B cell (primary cell): ENCODE data around the gene CD38. TPM values are rescaled to one million over a fixed set of nuclear protein-coding genes. Genes with fewer than 3 reads are reported as not detected.
"Not testable (repeated sequence)": the region's sequence is repeated elsewhere in the genome, so short reads cannot be mapped to it uniquely, and the experiment has no call there.

Experiments
- ATAC-seq: fragments of 200-7000 bp; cut with Tn5 transposase; one replicate; pipeline ENCODE4 v1.10.0; 2021; ENCODE audit warnings: low read depth, mild to moderate bottlenecking, moderate number of reproducible peaks, moderate library complexity
- CTCF ChIA-PET: fragments of 350-600 bp; sonication (Branson Sonifier 250); formaldehyde crosslinking; loops from one replicate; lab custom pipeline; 2021; ENCODE audit warnings: antibody characterized with exemption, inconsistent platforms; lab: Charles Lee
- POLR2A ChIA-PET: fragments of 350-600 bp; sonication (Branson Sonifier 250); formaldehyde crosslinking; loops from one replicate; lab custom pipeline; 2021; ENCODE audit warnings: antibody characterized with exemption; lab: Charles Lee
- DNase-seq: peaks from one replicate; pipeline ENCODE4 v3.0.0; 2013
- H2AFZ ChIP-seq: 2 replicates; pipeline ENCODE4 v1.6.1; 2012; ENCODE audit warnings: mild to moderate bottlenecking, low read depth, low read length; ENCODE audit not compliant: insufficient read depth, poor library complexity, severe bottlenecking
- H3K27ac ChIP-seq, 2 donors: 1 replicate in 1 of 2; 2 replicates in 1 of 2; pipeline ENCODE4 v1.5.1; 2012 to 2013; ENCODE audit warnings: low read length in 2 of 2, mild to moderate bottlenecking in 2 of 2, moderate library complexity in 1 of 2
- H3K27me3 ChIP-seq, 4 experiments: fragments of 200-600 bp in 1 of 4; sonication (generic) in 1 of 4; replicated peaks in 1 of 4; 1 replicate in 2 of 4; 2 replicates in 2 of 4; pipeline versions ENCODE4 v1.6.1 to v1.7.0; 2013 to 2016; ENCODE audit warnings: low read length in 3 of 4, mild to moderate bottlenecking in 2 of 4, mixed read lengths in 1 of 4, moderate library complexity in 1 of 4; ENCODE audit not compliant: insufficient read depth in 4 of 4, control insufficient read depth in 3 of 4; ENCODE audit errors: control extremely low read depth in 1 of 4
- H3K36me3 ChIP-seq, 2 experiments: replicated peaks in 1 of 2; 1 replicate in 1 of 2; 2 replicates in 1 of 2; pipeline versions ENCODE4 v1.6.1 to v1.7.1; 2013; ENCODE audit warnings: low read length in 1 of 2; ENCODE audit not compliant: insufficient read depth in 2 of 2, control insufficient read depth in 1 of 2; ENCODE audit errors: control extremely low read depth in 1 of 2, extremely low read depth in 1 of 2
- H3K4me1 ChIP-seq, 2 donors: fragments of 200-600 bp in 1 of 2; sonication (generic) in 1 of 2; 1 replicate in 1 of 2; 2 replicates in 1 of 2; pipeline versions ENCODE4 v1.5.1 to v1.6.1; 2013 to 2017; ENCODE audit warnings: low read length in 2 of 2; ENCODE audit not compliant: control insufficient read depth in 2 of 2, insufficient read depth in 2 of 2
- H3K4me2 ChIP-seq: replicated peaks from 2 replicates; pipeline ENCODE3; 2012; ENCODE audit warnings: mild to moderate bottlenecking, low read depth, low read length; ENCODE audit not compliant: poor library complexity, severe bottlenecking
- H3K4me3 ChIP-seq, 5 experiments: fragments of 200-600 bp in 1 of 5; sonication (generic) in 1 of 5; 1 replicate in 3 of 5; 2 replicates in 2 of 5; pipeline versions ENCODE4 v1.5.1 to v1.7.0; 2011 to 2016; ENCODE audit warnings: low read length in 4 of 5, mild to moderate bottlenecking in 4 of 5, low read depth in 2 of 5, control low read depth in 1 of 5, moderate library complexity in 1 of 5; ENCODE audit not compliant: insufficient read depth in 1 of 5; ENCODE audit errors: control extremely low read depth in 1 of 5, extremely low read depth in 1 of 5
- H3K79me2 ChIP-seq: fragments of 200-600 bp; sonication (generic); one replicate; pipeline ENCODE4 v1.6.0; 2016; ENCODE audit warnings: low read length; ENCODE audit not compliant: control insufficient read depth, insufficient read depth
- H3K9ac ChIP-seq: fragments of 200-600 bp; sonication (generic); 2 replicates; pipeline ENCODE4 v1.6.1; 2017; ENCODE audit warnings: mild to moderate bottlenecking, low read length, moderate library complexity
- H3K9me3 ChIP-seq, 3 donors: one replicate each; pipeline versions ENCODE4 v1.6.1 to v1.7.1; 2013; ENCODE audit warnings: low read length in 2 of 3; ENCODE audit not compliant: control insufficient read depth in 2 of 3, insufficient read depth in 1 of 3; ENCODE audit errors: control extremely low read depth in 1 of 3
- H4K20me1 ChIP-seq: 2 replicates; pipeline ENCODE4 v1.6.0; 2012; ENCODE audit warnings: mild to moderate bottlenecking, low read length; ENCODE audit not compliant: insufficient read depth, control insufficient read depth, poor library complexity, severe bottlenecking
- H3K27ac Mint-ChIP-seq: one replicate; pipeline ENCODE4 v1.8.0; 2021; ENCODE audit warnings: mixed read lengths
- H3K27me3 Mint-ChIP-seq: one replicate; pipeline ENCODE4 v1.8.0; 2021; ENCODE audit warnings: mixed read lengths
- H3K4me1 Mint-ChIP-seq: one replicate; pipeline ENCODE4 v1.8.0; 2021; ENCODE audit warnings: mixed read lengths
- H3K4me3 Mint-ChIP-seq: one replicate; pipeline ENCODE4 v1.8.0; 2021; ENCODE audit warnings: mixed read lengths
- H3K9me3 Mint-ChIP-seq: one replicate; pipeline ENCODE4 v1.8.0; 2022; ENCODE audit warnings: mixed read lengths; ENCODE audit not compliant: insufficient read depth
- CTCF ChIP-seq: fragments of 200-600 bp; IDR thresholded peaks from one replicate; pipeline ENCODE4 v1.8.0; 2022; ENCODE audit warnings: antibody characterized with exemption, mild to moderate bottlenecking
- EZH2 ChIP-seq: IDR thresholded peaks from 2 replicates; pipeline ENCODE4 v1.6.1; 2012; ENCODE audit warnings: borderline replicate concordance, low read depth, mild to moderate bottlenecking, moderate library complexity, low read length; ENCODE audit not compliant: insufficient read depth, poor library complexity, severe bottlenecking
- WGBS: methylation state at CpG from one replicate; pipeline ENCODE4 v1.1.5; 2013; ENCODE audit warnings: missing lambda C conversion rate; ENCODE audit not compliant: insufficient coverage; 5-methylcytosine and 5-hydroxymethylcytosine counted together
- intact Hi-C: fragments of 100-400 bp; cut with micrococcal nuclease; formaldehyde crosslinking; loops from one replicate; pipeline ENCODE4 v1.10.0; 2022
- polyA plus RNA-seq: library from polyadenylated mRNA; depleted of rRNA; stranded (reverse); fragments of >200 nt; gene quantifications from 2 replicates; pipeline ENCODE4 v1.2.3, GENCODE V29; 2012
- total RNA-seq, 2 donors: library from RNA; stranded (reverse); fragments of 120-200 nt in 1 of 2; gene quantifications; 1 replicate in 1 of 2; 2 replicates in 1 of 2; pipeline versions ENCODE4 v1.2.3 to v1.2.4, GENCODE V29; 2013 to 2022

CD38 gene
- total and polyA plus RNA-seq, 2 donors (not counting 1 experiment from before 2014, with no cell fraction given) = 10.1 to 12.9 TPM

- CTCF ChIA-PET = interaction anchor here (0.6 to 1.1 kb wide), 3 partner anchors 9 to 1867 kb away, joined by 3 to 4 read pairs (median 3); no protein-coding TSS in a partner anchor
- Histone ChIP-seq H3K4me3 (no peak overlapping the region), H3K4me2 (peak overlapping the region; percentile 28), H3K9me3 (no peaks in the 10 kb centered on the region), H3K79me2 (peaks cover 35% of the 10 kb centered on the region), H2AFZ (peak overlapping the region; percentile 11), H3K27me3 (no peaks in the 10 kb centered on the region), H3K27ac (peak overlapping the region in 1 of 2 donors; percentile 48), H3K9ac (no peak overlapping the region), H4K20me1 (no peaks in the 10 kb centered on the region), H3K4me1 (peaks cover 7 to 18% of the 10 kb centered on the region in 2 donors), H3K36me3 (no peaks in the 10 kb centered on the region)
- POLR2A ChIA-PET = interaction anchor here (1.1 kb wide), 1 partner anchor 137 kb away, joined by 3 read pairs; no protein-coding TSS in a partner anchor
- peak overlapping the region; percentile 35 for H3K4me3 Mint-ChIP-seq
- TF ChIP-seq CTCF = no peak
- TF ChIP-seq EZH2 = no peak
- intact Hi-C loops = loop anchor here (10.0 kb wide), 1 partner anchor 465 kb away; no protein-coding TSS in a partner anchor
- ATAC-seq (peak; percentile 28), DNase-seq (no peak)
- H3K4me1 Mint-ChIP-seq = peaks cover 23% of the 10 kb centered on the region
- H3K27me3 Mint-ChIP-seq = no peaks in the 10 kb centered on the region
- peak overlapping the region; percentile 8 for H3K27ac Mint-ChIP-seq
- no peaks in the 10 kb centered on the region for H3K9me3 Mint-ChIP-seq
- 0% methylated on average over 2 of the region's 2 CpGs for WGBS
Measured at GRCh38 chr4:15799701-15800100, 21.6 kb downstream of the CD38 start.

GRCh38 chr4:15802497-15802896, 24.4 kb downstream of the CD38 start:
- intact Hi-C loops = loop anchor here (10.0 kb wide), 1 partner anchor 462 kb away; no protein-coding TSS in a partner anchor
- H3K9me3 Mint-ChIP-seq, H3K4me3 Mint-ChIP-seq: not testable (repeated sequence)

More at GRCh38 chr4:15802497-15802896, 24.4 kb downstream of the CD38 start:
- H3K27me3 Mint-ChIP-seq, H4K20me1 ChIP-seq, POLR2A ChIA-PET, H3K36me3 ChIP-seq, ATAC-seq, H3K9ac ChIP-seq, DNase-seq, H3K4me3 ChIP-seq, H3K4me2 ChIP-seq, H3K27me3 ChIP-seq, H3K9me3 ChIP-seq, H2AFZ ChIP-seq, H3K27ac ChIP-seq, H3K27ac Mint-ChIP-seq: not testable (repeated sequence)
- CTCF ChIA-PET = interaction anchor here (1.4 kb wide), 1 partner anchor 15 kb away, joined by 3 read pairs; no protein-coding TSS in a partner anchor
- peaks cover 15 to 28% of the 10 kb centered on the region in 2 donors for H3K4me1 ChIP-seq
- peaks cover 44% of the 10 kb centered on the region for H3K79me2 ChIP-seq
- peaks cover 34% of the 10 kb centered on the region for H3K4me1 Mint-ChIP-seq
